HepG2 (cell line): Measurements from ENCODE around the gene KIF2C. TPM values are rescaled to one million over a fixed set of nuclear protein-coding genes. Genes with fewer than 3 reads are reported as not detected.
A peak's percentile ranks its signal among the peaks of the same experiment; 100 is the strongest.

Source experiments
- BATF2 ChIP-seq: sonication (generic); formaldehyde crosslinking; IDR thresholded peaks from 2 replicates; pipeline ENCODE4 v1.8.0; 2022; ENCODE audit warnings: mild to moderate bottlenecking, missing genetic modification reagents, moderate library complexity
- HOXD1 ChIP-seq: sonication (generic); formaldehyde crosslinking; IDR thresholded peaks from 2 replicates; pipeline ENCODE4 v1.5.0; 2020; ENCODE audit warnings: missing genetic modification reagents
- KIAA2018 ChIP-seq: sonication (generic); formaldehyde crosslinking; IDR thresholded peaks from 2 replicates; pipeline ENCODE4 v1.5.0; 2020; ENCODE audit warnings: mild to moderate bottlenecking, missing genetic modification reagents, borderline replicate concordance
- MEIS2 ChIP-seq: sonication (generic); formaldehyde crosslinking; IDR thresholded peaks from 2 replicates; pipeline ENCODE4 v1.9.0; 2021; ENCODE audit warnings: mild to moderate bottlenecking, missing genetic modification reagents
- NFIB ChIP-seq: sonication (generic); formaldehyde crosslinking; IDR thresholded peaks from 2 replicates; pipeline ENCODE4 v1.9.0; 2021; ENCODE audit warnings: missing genetic modification reagents, mild to moderate bottlenecking, borderline replicate concordance
- RXRB ChIP-seq: IDR thresholded peaks from 2 replicates; pipeline ENCODE4 v1.6.1; 2016; ENCODE audit warnings: borderline replicate concordance, missing genetic modification reagents, missing compliant biosample characterization
- YY1 ChIP-seq: IDR thresholded peaks from 2 replicates; pipeline ENCODE4 v1.6.1; 2011; ENCODE audit warnings: low read length, low read depth, moderate library complexity, mild to moderate bottlenecking; ENCODE audit not compliant: insufficient read depth, insufficient replicate concordance
- ZBTB4 ChIP-seq: sonication (generic); formaldehyde crosslinking; IDR thresholded peaks from 2 replicates; pipeline ENCODE4 v1.4.0; 2020; ENCODE audit warnings: missing genetic modification reagents, mild to moderate bottlenecking, borderline replicate concordance
- ZFP36L1 ChIP-seq: sonication (generic); formaldehyde crosslinking; IDR thresholded peaks from 2 replicates; pipeline ENCODE4 v1.8.0; 2022; ENCODE audit warnings: mild to moderate bottlenecking, missing genetic modification reagents, moderate library complexity
- ZFP62 ChIP-seq: sonication (generic); formaldehyde crosslinking; IDR thresholded peaks from 2 replicates; pipeline ENCODE4 v1.4.0; 2020; ENCODE audit warnings: missing genetic modification reagents
- ZNF180 ChIP-seq: sonication (generic); formaldehyde crosslinking; IDR thresholded peaks from 2 replicates; pipeline ENCODE4 v1.4.0; 2020; ENCODE audit warnings: low read depth, missing genetic modification reagents, borderline replicate concordance
- ZNF362 ChIP-seq: sonication (generic); formaldehyde crosslinking; IDR thresholded peaks from 2 replicates; pipeline ENCODE4 v1.4.0; 2020; ENCODE audit warnings: missing genetic modification reagents, mild to moderate bottlenecking, borderline replicate concordance
- ZNF703 ChIP-seq: sonication (generic); formaldehyde crosslinking; IDR thresholded peaks from 2 replicates; pipeline ENCODE4 v1.5.1; 2020; ENCODE audit warnings: missing genetic modification reagents, mild to moderate bottlenecking, moderate library complexity, borderline replicate concordance
- ZNF75D ChIP-seq: sonication (generic); formaldehyde crosslinking; IDR thresholded peaks from 2 replicates; pipeline ENCODE4 v1.8.1; 2023; ENCODE audit warnings: missing genetic modification reagents, mild to moderate bottlenecking, borderline replicate concordance
- polyA plus RNA-seq, 8 experiments: library from polyadenylated mRNA; depleted of rRNA in 3 of 8; stranded (reverse) in 7 of 8; unstranded in 1 of 8; fragments of >200 nt; fragmentation: Illumina TruSeq in 4 of 8; extraction: Trizol in 4 of 8; gene quantifications; 2 replicates each; pipeline versions ENCODE4 v1.2.1 to v1.2.3, GENCODE V29; 2011 to 2016; ENCODE audit warnings: low read depth in 4 of 8, missing spikeins in 1 of 8, mixed read lengths in 1 of 8; ENCODE audit not compliant: insufficient read depth in 1 of 8
- total RNA-seq, 5 experiments: library from RNA; depleted of rRNA; stranded (reverse); fragments of >200 nt; fragmentation: Illumina TruSeq; extraction: Trizol; gene quantifications; 2 replicates each; pipeline ENCODE4 v1.2.3, GENCODE V29; 2016; ENCODE audit warnings: low read depth in 1 of 5

KIF2C gene
- total and polyA plus RNA-seq, 2 of the 13 experiments (the other 11 are each of a cell fraction or from before 2014, with no cell fraction given), result 29.7 to 53.7 TPM

- no peak for TF ChIP-seq ZBTB4 (CRISPR knock-in tag)
- TF ChIP-seq NFIB (CRISPR knock-in tag), result no peak
- TF ChIP-seq ZNF75D (CRISPR knock-in tag), result no peak
- peak; percentile 76 for TF ChIP-seq YY1
- no peak for TF ChIP-seq MEIS2 (CRISPR knock-in tag)
- no peak; the same call in 1 of the 2 replicates for TF ChIP-seq ZFP36L1 (CRISPR knock-in tag)
- TF ChIP-seq RXRB (CRISPR knock-in tag), result 0 out of 2 replicates have a peak, but pooled peaks have one; percentile 63
- no peak for TF ChIP-seq ZFP62 (CRISPR knock-in tag)
- TF ChIP-seq ZNF362, result peak; percentile 52; the same call in 1 of the 2 replicates
- no peak for TF ChIP-seq KIAA2018 (CRISPR knock-in tag)
- TF ChIP-seq HOXD1 (CRISPR knock-in tag), result peak; percentile 23; the same call in 1 of the 2 replicates
- TF ChIP-seq ZNF703, result no peak
- TF ChIP-seq BATF2 (CRISPR knock-in tag), result no peak
- peak; percentile 89; the same call in 1 of the 2 replicates for TF ChIP-seq ZNF180 (CRISPR knock-in tag)
These were observed 17.9 kb upstream of the KIF2C start (continued) for GRCh38 chr1:44721485-44722361.
